Common myeloid progenitor, CD34-positive (primary cell): ENCODE results near the gene CXCR3. TPM values are rescaled to one million over a fixed set of nuclear protein-coding genes. Genes with fewer than 3 reads are reported as not detected.
"Not testable (repeated sequence)": the region's sequence is repeated elsewhere in the genome, so short reads cannot be mapped to it uniquely, and the experiment has no call there.

Experiments
- CTCF ChIA-PET: fragments of 350-600 bp; sonication (Branson Sonifier 250); formaldehyde crosslinking; loops from one replicate; lab custom pipeline; 2021; ENCODE audit warnings: antibody characterized with exemption; lab: Charles Lee
- POLR2A ChIA-PET: fragments of 350-600 bp; sonication (Branson Sonifier 250); formaldehyde crosslinking; loops from one replicate; lab custom pipeline; 2021; ENCODE audit warnings: antibody characterized with exemption; lab: Charles Lee
- DNase-seq, 3 donors: peaks; one replicate each; pipeline versions ENCODE4 v3.0.0 to v3.0.0-alpha.2; 2013
- H3K27ac ChIP-seq, 2 experiments: 1 replicate in 1 of 2; 2 replicates in 1 of 2; pipeline ENCODE4 v1.7.0; 2013; ENCODE audit warnings: inconsistent platforms in 2 of 2, low read length in 2 of 2, mild to moderate bottlenecking in 2 of 2, low read depth in 1 of 2, moderate library complexity in 1 of 2; ENCODE audit not compliant: severe bottlenecking in 2 of 2, insufficient read depth in 1 of 2, poor library complexity in 1 of 2
- H3K27me3 ChIP-seq, 5 experiments: replicated peaks in 2 of 5; 1 replicate in 3 of 5; 2 replicates in 2 of 5; pipeline versions ENCODE4 v1.6.1 to v1.7.0; 2013; ENCODE audit warnings: low read length in 4 of 5, mild to moderate bottlenecking in 2 of 5, moderate library complexity in 2 of 5, inconsistent platforms in 1 of 5; ENCODE audit not compliant: insufficient read depth in 5 of 5, control insufficient read depth in 4 of 5
- H3K36me3 ChIP-seq, 4 experiments: 1 replicate in 2 of 4; 2 replicates in 2 of 4; pipeline versions ENCODE4 v1.6.1 to v1.7.0; 2013; ENCODE audit warnings: low read length in 3 of 4, control low read depth in 1 of 4, mild to moderate bottlenecking in 1 of 4; ENCODE audit not compliant: control insufficient read depth in 4 of 4, insufficient read depth in 4 of 4
- H3K4me1 ChIP-seq, 4 experiments: 1 replicate in 3 of 4; 2 replicates in 1 of 4; pipeline versions ENCODE4 v1.6.1 to v1.7.1; 2013; ENCODE audit warnings: low read length in 3 of 4, mild to moderate bottlenecking in 3 of 4, control low read depth in 1 of 4, inconsistent platforms in 1 of 4, moderate library complexity in 1 of 4; ENCODE audit not compliant: control insufficient read depth in 4 of 4, insufficient read depth in 4 of 4; ENCODE audit errors: control extremely low read depth in 1 of 4
- H3K4me3 ChIP-seq, 7 experiments: 1 replicate in 4 of 7; 2 replicates in 3 of 7; pipeline versions ENCODE4 v1.5.1 to v1.7.0; 2013; ENCODE audit warnings: mild to moderate bottlenecking in 7 of 7, low read length in 6 of 7, moderate library complexity in 6 of 7, inconsistent platforms in 2 of 7, low read depth in 2 of 7, control low read depth in 1 of 7; ENCODE audit not compliant: insufficient read depth in 4 of 7, control insufficient read depth in 1 of 7; ENCODE audit errors: extremely low read depth in 1 of 7
- H3K9me3 ChIP-seq, 5 experiments: 1 replicate in 4 of 5; 2 replicates in 1 of 5; pipeline versions ENCODE4 v1.6.1 to v1.7.1; 2013; ENCODE audit warnings: low read length in 4 of 5, mild to moderate bottlenecking in 2 of 5, inconsistent platforms in 1 of 5, low read depth in 1 of 5, moderate library complexity in 1 of 5; ENCODE audit not compliant: control insufficient read depth in 4 of 5, insufficient read depth in 2 of 5; ENCODE audit errors: control extremely low read depth in 1 of 5
- WGBS: methylation state at CpG from one replicate; pipeline ENCODE4 v1.1.5; 2013; ENCODE audit not compliant: insufficient coverage; 5-methylcytosine and 5-hydroxymethylcytosine counted together
- polyA plus RNA-seq: library from polyadenylated mRNA; unstranded; fragments of 120-200 nt; gene quantifications from one replicate; pipeline ENCODE4 v1.2.1, GENCODE V29; 2013

The CXCR3 gene
- 0.08 TPM for polyA plus RNA-seq

DNA sequence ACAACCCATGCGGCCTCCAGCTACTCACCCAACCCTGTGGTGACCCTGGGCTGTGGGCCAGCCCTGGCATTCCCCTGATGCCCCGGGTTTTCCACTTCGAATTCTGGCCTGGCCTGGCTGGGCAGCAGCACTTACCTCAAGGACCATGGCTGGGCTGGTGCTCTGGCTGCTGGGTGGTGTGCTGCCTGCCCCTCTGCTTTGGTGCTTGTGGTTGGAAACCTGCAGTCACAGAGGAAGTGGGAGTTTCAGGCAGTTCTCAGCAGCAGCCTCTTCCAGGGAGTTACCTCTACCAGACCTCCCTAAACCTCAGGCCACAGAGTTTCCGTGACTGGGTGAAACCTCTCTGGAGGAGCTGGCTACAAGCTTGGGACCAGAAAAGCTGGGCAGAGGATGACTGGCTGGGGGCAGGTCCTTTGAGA lies at the start of gene CXCR3:
Gene CXCR3 (minus strand): TSS at position 209 of the 419 bp plus-strand sequence. CDS start 62 bp downstream, at position 147.
- Histone ChIP-seq H3K4me3 (peak within 1 kb of the TSS in 1 of 7 experiments; percentile 22), H3K36me3 (peaks cover 0 to 4% (median 2%) of the 10 kb centered on the region in 4 experiments), H3K27me3 (peaks cover 0 to 4% (median 0%) of the 10 kb centered on the region in 5 experiments), H3K4me1 (peaks cover 10 to 45% (median 38%) of the 10 kb centered on the region in 4 experiments), H3K9me3 (no peaks in the 10 kb centered on the region), H3K27ac (no peak within 1 kb of the TSS)
- CTCF ChIA-PET, result interaction anchor here (0.8 to 1.2 kb wide), 2 partner anchors 11 to 34 kb away, joined by 3 to 5 read pairs; no protein-coding TSS in a partner anchor
- POLR2A ChIA-PET, result no interaction called here
- peak; percentile 37 to 74 (median 72) for DNase-seq
- WGBS, result 64% methylated on average over 4 of the region's 4 CpGs

DNA sequence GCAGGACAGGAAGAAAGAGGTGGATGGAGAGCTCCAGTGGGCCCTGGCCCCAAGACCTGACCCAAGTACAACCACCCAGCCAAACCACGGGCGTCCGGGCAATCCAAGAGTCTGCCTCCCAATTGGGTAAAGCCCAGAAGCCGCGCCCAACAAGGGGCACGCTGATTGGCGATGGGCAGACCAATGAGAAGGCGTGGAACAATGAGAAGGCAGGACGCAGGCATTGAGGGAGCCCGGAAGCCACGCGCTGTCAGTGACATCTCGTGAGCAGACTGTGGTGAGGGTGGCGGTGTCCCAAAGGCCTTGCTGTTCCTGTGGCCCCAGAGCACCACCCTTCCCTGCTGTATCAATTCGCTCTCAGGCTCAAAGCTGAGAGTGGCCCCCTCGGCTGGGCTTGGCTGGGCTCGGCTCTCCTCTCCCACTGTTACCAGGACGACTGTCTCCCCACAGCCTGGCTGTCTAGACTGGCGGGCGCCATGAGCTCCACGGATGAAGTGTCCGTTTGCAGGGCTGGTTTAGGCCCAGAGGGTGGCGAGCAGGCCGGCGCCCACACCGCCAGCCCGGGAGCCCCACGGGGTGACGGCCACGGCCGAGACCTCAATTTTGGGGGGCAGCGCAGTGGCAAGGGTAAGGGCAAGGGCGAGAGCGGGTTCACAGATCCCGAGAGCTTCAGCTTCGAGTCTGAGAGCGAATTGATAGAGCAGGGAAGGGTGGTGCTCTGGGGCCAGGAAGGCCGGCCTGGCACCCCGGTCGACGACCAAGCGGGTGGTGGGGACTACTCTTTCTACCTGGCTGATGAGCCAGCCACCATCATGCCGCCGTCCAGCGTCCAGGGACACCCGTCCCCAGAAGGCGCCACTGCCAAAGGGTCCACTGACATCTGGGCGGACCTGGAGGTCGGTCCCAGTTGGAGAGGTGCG lies 49.3 kb upstream of the CXCR3 start, which contains the start of gene LOC101059915:
Gene LOC101059915 (plus strand): TSS at position 219 of the 920 bp plus-strand sequence.
- Histone ChIP-seq H3K36me3 (no peaks in the 10 kb centered on the region), H3K27me3 (peaks cover 0 to 32% (median 4%) of the 10 kb centered on the region in 5 experiments), H3K4me1 (peaks cover 0 to 21% (median 13%) of the 10 kb centered on the region in 4 experiments), H3K27ac (no peak within 1 kb of the TSS), H3K9me3 (no peaks in the 10 kb centered on the region), H3K4me3 (no peak within 1 kb of the TSS)
- no peak for DNase-seq
- ChIA-PET CTCF (no interaction called here), POLR2A (no interaction called here)
- whole genome bisulfite sequencing, result 97% methylated on average over 47 of the region's 50 CpGs

DNA sequence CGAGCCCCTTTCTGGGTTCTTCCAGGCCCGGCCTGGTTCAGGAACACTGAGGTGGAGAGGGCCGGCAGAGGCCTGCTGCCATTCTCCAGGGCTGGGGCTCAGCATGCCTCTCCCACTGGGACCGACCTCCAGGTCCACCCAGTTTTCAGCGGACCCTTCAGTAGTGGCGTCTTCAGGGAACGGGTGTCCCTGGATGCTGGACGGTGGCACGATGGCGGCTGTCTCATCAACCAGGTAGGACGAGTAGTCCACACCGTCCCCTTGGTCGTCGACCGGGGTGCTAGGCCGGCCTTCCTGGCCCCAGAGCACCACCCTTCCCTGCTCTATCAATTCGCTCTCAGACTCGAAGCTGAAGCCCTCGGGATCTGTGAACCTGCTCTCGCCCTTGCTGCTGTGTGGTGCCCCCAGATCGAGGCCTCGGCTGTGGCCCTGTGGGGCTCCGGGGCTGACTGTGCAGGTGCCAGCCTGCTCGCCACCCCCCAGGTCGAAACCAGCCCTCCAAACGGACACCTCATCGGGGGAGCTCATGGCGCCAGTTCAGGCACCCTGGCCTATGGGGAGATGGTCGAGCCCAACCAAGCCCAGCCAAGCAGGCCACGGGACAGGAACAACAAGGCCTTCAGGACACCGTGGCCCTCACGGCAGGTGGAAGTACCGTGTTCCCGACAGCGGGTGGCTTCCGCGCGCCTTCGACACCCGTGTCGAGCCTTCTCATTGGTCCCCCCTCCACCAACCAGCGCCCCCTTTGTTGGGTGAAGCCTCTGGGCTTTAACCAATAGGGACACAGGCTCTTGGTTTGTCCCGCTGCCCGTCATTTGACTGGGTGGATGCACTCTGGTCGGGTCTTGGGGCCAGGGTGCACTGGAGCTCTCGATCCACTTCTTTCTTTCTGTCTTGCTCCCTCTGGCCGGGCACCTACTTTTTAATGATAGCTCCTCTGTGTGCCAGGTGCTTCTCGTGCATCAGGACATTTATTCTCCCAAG lies 48.2 kb upstream of the CXCR3 start:
- 93% methylated on average over 48 of the region's 48 CpGs for WGBS
- POLR2A ChIA-PET, result no interaction called here
- H3K36me3 ChIP-seq, result no peaks in the 10 kb centered on the region
- H3K4me3 ChIP-seq, result no peak overlapping the region
- no peak for DNase-seq
- H3K27me3 ChIP-seq, result peaks cover 0 to 27% (median 3%) of the 10 kb centered on the region in 5 experiments
- peaks cover 0 to 21% (median 15%) of the 10 kb centered on the region in 4 experiments for H3K4me1 ChIP-seq
- CTCF ChIA-PET, result no interaction called here
- H3K27ac ChIP-seq, result no peak overlapping the region
- no peaks in the 10 kb centered on the region for H3K9me3 ChIP-seq

DNA sequence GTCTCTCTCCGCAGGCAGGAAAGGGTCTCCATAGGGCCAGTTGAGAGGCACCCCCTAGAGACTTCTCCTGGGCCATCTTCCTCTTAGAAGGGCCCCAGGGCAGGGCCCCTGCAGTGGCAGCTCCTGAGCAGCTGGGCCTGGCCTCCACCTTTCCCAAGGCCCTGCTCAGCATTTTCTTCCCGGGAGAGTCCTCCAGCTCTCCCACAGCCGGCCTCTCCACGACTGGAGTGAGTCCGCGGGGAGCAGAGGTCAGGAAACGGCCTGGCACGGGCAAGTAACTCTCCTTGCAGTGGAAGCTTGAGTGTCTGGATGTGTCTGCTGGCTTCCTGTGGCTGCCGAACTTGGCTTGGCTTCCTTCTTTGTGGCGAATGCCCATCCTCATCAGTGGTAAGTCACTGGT lies 47.4 kb upstream of the CXCR3 start:
- Histone ChIP-seq H3K4me3 (no peak overlapping the region), H3K4me1 (peaks cover 0 to 15% (median 11%) of the 10 kb centered on the region in 4 experiments), H3K9me3 (no peaks in the 10 kb centered on the region), H3K36me3 (no peaks in the 10 kb centered on the region), H3K27ac (no peak overlapping the region), H3K27me3 (peaks cover 0 to 33% (median 5%) of the 10 kb centered on the region in 5 experiments)
- 65% methylated on average over 6 of the region's 10 CpGs for WGBS
- CTCF ChIA-PET, result no interaction called here
- POLR2A ChIA-PET, result no interaction called here
- no peak for DNase-seq

DNA sequence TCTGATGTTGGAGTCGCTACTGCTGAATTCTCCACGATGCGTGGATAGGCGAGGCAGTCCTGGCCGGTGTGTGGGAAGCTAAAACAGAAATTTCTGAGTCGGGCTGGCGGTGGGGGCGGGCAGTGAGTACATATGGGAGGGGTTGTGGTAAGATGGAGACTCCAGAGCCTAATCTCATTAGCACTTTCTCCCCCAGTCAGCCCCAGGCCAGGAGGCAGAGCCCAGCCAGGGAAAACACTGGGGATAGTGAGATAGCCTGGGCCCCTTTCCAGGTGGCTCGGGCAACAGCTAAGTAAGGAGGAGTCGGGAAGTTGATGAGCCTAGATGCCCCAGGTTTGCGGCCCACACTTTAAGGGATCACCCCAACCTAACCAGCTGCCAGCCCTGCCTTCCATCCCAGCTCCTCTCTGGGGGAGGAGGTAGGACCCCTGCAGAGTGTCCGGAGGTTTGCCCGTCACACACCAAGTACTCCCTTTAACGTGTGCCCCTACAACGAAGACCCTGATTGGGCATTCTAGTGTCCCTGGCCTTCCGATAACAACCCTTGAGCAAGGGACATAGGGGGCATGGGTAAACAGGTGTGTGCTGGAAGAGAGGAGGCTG lies 46.7 kb upstream of the CXCR3 start:
- WGBS, result 93% methylated on average over 11 of the region's 16 CpGs
- H3K9me3 ChIP-seq, result no peaks in the 10 kb centered on the region
- peaks cover 0 to 37% (median 5%) of the 10 kb centered on the region in 5 experiments for H3K27me3 ChIP-seq
- no peak for DNase-seq
- POLR2A ChIA-PET, result no interaction called here
- H3K27ac ChIP-seq, result no peak overlapping the region
- CTCF ChIA-PET, result no interaction called here
- H3K4me3 ChIP-seq, result no peak overlapping the region
- H3K4me1 ChIP-seq, result peaks cover 0 to 12% (median 8%) of the 10 kb centered on the region in 4 experiments
- no peaks in the 10 kb centered on the region for H3K36me3 ChIP-seq

DNA sequence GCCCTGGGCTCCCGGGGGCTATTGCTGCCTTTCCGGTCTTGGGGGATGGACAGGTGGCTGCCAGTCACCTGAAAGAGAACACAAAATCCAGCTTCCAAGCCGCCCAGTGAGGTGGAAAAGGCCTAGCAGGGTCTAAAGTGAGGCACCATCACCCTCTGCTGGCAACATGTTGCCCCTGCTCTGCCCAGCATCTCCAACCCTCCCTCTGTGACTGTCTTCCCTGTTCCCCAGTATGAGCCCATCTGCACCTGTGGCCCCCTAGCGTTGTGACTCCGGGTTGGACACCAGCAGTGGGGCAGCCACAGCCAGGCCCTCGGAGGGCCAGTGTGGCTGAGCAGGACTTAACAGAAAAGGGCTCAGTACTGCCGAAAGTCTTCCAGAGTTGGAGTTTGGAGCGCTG lies 45.9 kb upstream of the CXCR3 start:
- DNase-seq, result peak; percentile 21 to 45 (median 37)
- H3K27ac ChIP-seq, H3K9me3 ChIP-seq, CTCF ChIA-PET, H3K36me3 ChIP-seq, POLR2A ChIA-PET, H3K4me3 ChIP-seq: not testable (repeated sequence)
- H3K4me1 ChIP-seq, result peaks cover 0 to 12% (median 8%) of the 10 kb centered on the region in 4 experiments
- H3K27me3 ChIP-seq, result peaks cover 0 to 31% (median 7%) of the 10 kb centered on the region in 5 experiments
- WGBS, result 46% methylated on average over 5 of the region's 8 CpGs
